BE2C (cell line): ENCODE results near the gene ARPC5.
A peak's percentile ranks its signal among the peaks of the same experiment; 100 is the strongest.
"Not testable (repeated sequence)": the region's sequence is repeated elsewhere in the genome, so short reads cannot be mapped to it uniquely, and the experiment has no call there.

Source experiments
- DNase-seq: peaks from one replicate; pipeline ENCODE4 v3.0.0-alpha.2; 2020
- H3K27me3 ChIP-seq: fragments of 250-450 bp; sonication (Bioruptor Pico); 2 replicates; pipeline ENCODE4 v1.5.1; 2020; ENCODE audit warnings: mild to moderate bottlenecking
- H3K36me3 ChIP-seq: fragments of 250-450 bp; sonication (Bioruptor Pico); 2 replicates; pipeline ENCODE4 v1.5.1; 2020; ENCODE audit warnings: mild to moderate bottlenecking
- H3K4me1 ChIP-seq: fragments of 250-450 bp; sonication (Bioruptor Pico); 2 replicates; pipeline ENCODE4 v1.5.1; 2020
- H3K4me3 ChIP-seq: 2 replicates; pipeline ENCODE4 v1.5.1; 2011; ENCODE audit warnings: low read depth, low read length
- H3K9me3 ChIP-seq: fragments of 250-450 bp; sonication (Bioruptor Pico); 2 replicates; pipeline ENCODE4 v1.5.1; 2020
- TF ChIP-seq, protein P1 (sequence below): IDR thresholded peaks from 2 replicates; pipeline ENCODE4 v1.5.1; 2012; ENCODE audit warnings: mild to moderate bottlenecking, low read depth, low read length

Gene ARPC5

DNA sequence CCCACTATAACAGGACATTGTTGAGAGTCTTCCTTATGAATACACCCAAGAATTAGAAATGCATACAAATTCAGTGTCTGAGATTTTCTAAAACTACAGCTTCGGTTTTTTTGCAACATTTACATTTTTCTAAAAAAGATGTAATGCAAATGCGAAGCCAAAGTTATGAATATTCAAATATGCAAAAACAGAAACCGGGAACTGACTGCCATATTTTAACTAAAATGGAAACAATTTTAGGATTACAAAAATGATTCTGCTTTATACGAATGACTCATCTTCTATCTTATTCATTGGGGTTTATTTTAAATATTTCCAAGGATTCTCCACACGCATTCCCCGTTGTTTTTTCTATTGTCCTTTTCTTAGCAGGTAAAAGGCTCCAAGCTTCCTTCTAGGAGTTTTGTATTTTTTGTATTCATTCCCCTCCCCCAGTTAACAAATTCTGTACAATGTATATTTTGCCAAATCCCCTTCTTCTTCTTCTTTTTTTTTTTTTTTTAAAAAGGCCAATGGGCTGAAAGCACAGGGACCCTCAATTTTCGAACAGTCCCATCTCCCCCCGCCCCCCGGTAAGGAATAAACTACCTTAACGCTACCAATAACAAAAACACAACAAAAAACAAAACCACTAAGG lies 1.0 kb downstream of the ARPC5 start:
- no peak for DNase-seq
- Histone ChIP-seq H3K4me3 (peak overlapping the region; percentile 91), H3K4me1 (peaks cover 8% of the 10 kb centered on the region; the same call in 1 of the 2 replicates), H3K36me3 (peaks cover 6% of the 10 kb centered on the region; the same call in 1 of the 2 replicates), H3K9me3 (no peaks in the 10 kb centered on the region), H3K27me3 (no peaks in the 10 kb centered on the region)
- TF ChIP-seq, protein P1, sequence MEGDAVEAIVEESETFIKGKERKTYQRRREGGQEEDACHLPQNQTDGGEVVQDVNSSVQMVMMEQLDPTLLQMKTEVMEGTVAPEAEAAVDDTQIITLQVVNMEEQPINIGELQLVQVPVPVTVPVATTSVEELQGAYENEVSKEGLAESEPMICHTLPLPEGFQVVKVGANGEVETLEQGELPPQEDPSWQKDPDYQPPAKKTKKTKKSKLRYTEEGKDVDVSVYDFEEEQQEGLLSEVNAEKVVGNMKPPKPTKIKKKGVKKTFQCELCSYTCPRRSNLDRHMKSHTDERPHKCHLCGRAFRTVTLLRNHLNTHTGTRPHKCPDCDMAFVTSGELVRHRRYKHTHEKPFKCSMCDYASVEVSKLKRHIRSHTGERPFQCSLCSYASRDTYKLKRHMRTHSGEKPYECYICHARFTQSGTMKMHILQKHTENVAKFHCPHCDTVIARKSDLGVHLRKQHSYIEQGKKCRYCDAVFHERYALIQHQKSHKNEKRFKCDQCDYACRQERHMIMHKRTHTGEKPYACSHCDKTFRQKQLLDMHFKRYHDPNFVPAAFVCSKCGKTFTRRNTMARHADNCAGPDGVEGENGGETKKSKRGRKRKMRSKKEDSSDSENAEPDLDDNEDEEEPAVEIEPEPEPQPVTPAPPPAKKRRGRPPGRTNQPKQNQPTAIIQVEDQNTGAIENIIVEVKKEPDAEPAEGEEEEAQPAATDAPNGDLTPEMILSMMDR, result no peak

DNA sequence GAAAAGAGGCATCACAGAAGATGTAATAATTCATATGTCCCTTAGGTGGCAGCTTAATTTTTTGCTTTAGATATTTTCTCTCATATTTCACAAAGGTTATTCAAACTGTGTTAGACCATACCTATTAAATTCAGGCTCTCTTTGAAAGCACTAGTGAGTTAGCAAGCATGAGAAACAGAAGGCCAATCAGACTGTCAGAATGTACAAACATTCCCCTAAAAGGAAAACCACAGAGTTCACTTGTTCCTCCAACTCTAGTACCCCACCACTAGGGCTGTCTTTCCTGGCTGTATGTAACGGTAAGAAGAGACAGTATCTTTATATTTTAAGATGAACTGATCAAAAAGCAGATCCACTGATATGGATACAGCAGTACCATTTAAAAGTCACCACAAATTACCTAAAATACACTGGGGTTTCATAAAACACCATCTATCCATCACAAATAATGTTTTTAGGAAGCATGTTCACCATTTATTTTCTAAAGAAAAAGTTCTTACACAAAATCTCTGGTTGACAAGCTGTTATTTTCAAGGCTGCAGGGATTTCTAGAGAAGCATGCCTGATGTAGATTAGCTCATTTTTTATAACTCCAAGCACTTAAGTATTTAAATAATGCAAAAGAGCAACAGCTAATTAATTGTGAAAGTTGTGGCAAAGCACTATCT lies 1.8 kb downstream of the ARPC5 start:
- peak; percentile 29 for DNase-seq
- Histone ChIP-seq H3K4me1 (peaks cover 8% of the 10 kb centered on the region; the same call in 1 of the 2 replicates), H3K9me3 (no peaks in the 10 kb centered on the region), H3K4me3 (peak overlapping the region; percentile 91), H3K36me3 (peaks cover 6% of the 10 kb centered on the region), H3K27me3 (no peaks in the 10 kb centered on the region)
- TF ChIP-seq, protein P1, result peak; percentile 75

DNA sequence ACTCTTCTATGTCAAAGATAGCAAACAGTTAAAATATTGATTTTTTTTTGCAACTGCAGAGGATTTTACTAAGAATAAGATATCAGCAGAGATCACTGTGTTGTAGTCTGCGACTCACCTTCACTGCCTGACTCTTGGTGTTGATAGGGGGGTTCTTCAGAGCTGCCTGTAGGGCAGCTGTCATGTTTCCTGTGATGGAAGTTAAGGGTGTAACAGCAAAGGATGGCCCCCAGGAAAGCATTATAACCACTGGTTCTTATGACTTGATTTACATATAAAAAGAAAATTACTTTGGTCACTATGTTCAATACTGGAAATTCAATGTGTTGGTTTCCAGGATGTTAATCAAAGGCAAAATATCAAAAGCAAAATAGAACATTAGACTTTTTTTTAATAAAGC lies 2.6 kb downstream of the ARPC5 start:
- Histone ChIP-seq H3K27me3 (no peaks in the 10 kb centered on the region), H3K4me1 (peaks cover 8% of the 10 kb centered on the region; the same call in 1 of the 2 replicates), H3K4me3 (peak overlapping the region; percentile 10; the same call in 1 of the 2 replicates), H3K36me3 (peaks cover 9% of the 10 kb centered on the region), H3K9me3 (no peaks in the 10 kb centered on the region)
- TF ChIP-seq, protein P1, result no peak
- no peak for DNase-seq

DNA sequence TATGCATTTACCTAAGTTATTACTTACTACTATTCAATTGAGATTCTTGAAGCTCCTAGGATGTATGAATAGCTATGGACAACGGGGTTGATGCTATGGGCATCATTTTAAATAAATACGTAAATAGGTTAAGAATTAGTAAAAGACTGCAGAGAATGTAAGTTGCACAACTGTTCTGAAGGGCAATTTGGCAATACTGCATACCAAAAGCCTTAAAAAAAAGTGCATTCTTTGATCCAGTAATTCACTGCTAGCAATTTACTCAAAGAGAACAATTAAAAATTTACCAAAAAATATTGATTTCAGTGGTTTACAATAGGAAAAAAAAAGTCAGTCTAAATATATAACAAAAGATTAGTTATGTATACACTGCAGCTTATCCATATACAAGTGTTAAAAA lies 3.5 kb downstream of the ARPC5 start:
- Histone ChIP-seq H3K4me3 (no peak overlapping the region), H3K9me3 (no peaks in the 10 kb centered on the region), H3K27me3 (no peaks in the 10 kb centered on the region), H3K4me1 (peaks cover 8% of the 10 kb centered on the region; the same call in 1 of the 2 replicates), H3K36me3 (peaks cover 9% of the 10 kb centered on the region)
- DNase-seq, result no peak
- TF ChIP-seq, protein P1, result no peak

DNA sequence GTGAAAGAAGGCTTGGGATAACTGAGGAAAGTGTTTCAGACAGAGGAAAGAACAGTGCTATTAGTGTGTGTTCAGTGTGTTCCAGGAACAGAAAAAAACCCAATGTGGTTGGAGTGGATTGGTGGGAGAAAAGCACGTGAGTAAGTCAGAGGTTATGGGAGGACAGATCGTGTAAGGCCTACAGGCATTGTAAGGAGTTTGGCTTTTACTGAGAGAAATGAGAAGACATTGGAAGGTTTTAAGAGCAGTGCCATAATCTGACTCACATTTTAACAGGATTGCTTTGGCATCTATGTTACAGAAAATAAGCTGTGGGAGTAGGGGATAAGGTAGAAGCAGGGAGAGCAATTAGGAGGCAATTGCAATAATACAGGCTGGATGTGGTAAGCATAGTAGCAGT lies 4.8 kb downstream of the ARPC5 start:
- no peaks in the 10 kb centered on the region for H3K9me3 ChIP-seq
- TF ChIP-seq, protein P1, result no peak
- no peaks in the 10 kb centered on the region for H3K27me3 ChIP-seq
- peaks cover 8% of the 10 kb centered on the region; the same call in 1 of the 2 replicates for H3K4me1 ChIP-seq
- H3K4me3 ChIP-seq, result no peak overlapping the region
- peaks cover 9% of the 10 kb centered on the region for H3K36me3 ChIP-seq
- DNase-seq, result no peak

DNA sequence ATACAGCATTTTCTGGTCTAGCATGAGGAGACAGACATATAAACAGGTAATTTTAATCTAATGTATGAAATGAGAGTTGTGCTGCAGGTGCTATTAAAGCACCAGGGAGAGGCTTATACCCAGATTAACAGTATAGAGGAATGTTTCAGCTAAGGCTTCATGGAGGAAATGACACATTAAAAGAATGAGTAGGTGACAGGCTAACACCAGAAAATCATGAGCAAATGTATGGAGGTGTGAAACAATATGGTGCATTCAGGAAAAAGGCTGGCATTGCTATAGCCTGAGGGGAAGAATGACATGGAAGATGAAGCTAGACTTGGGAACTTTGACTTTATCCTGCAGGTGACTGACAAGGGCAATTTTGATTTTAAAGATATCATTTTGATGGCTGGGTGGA lies 7.0 kb downstream of the ARPC5 start:
- Histone ChIP-seq H3K27me3 (no peaks in the 10 kb centered on the region), H3K36me3 (peaks cover 9% of the 10 kb centered on the region), H3K9me3 (no peaks in the 10 kb centered on the region), H3K4me3 (no peak overlapping the region), H3K4me1 (peaks cover 5% of the 10 kb centered on the region; the same call in 1 of the 2 replicates)
- DNase-seq, result no peak
- TF ChIP-seq, protein P1, result no peak

DNA sequence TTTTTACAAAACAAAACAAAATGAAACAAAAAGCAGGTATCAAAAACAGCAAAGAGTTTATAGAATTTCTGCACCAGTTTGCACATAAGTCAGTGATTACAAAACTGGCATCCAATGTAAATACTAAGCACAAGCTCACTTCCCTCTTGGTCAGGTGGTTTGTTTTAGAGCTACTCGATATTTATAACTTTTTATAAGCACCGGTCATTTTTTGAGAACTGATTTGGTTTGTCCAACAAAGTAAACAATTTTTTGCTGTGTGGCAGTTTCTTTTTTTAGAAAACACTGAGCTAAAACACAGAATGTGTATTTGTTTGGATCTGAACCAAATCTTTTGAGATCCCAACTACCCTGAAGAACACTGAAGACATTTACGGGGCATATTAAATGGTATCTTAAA lies 9.3 kb downstream of the ARPC5 start:
- H3K9me3 ChIP-seq, H3K4me1 ChIP-seq, DNase-seq, H3K27me3 ChIP-seq, H3K4me3 ChIP-seq, H3K36me3 ChIP-seq: not testable (repeated sequence)
